Right atrium auricular region (tissue), 2 donors: ENCODE data around the gene CUX1. TPM values are rescaled to one million over a fixed set of nuclear protein-coding genes. Genes with fewer than 3 reads are reported as not detected.

Experiments
- DNase-seq: peaks from one replicate; pipeline ENCODE4 v3.0.0-alpha.2; 2019; ENCODE audit warnings: low spot score
- H3K27ac ChIP-seq, 2 donors: fragments of 200-600 bp; sonication (generic); 1 replicate in 1 of 2; 2 replicates in 1 of 2; pipeline ENCODE4 v1.5.1; 2016 to 2019
- H3K27me3 ChIP-seq, 2 donors: fragments of 200-600 bp; sonication (generic); one replicate each; pipeline versions ENCODE4 v1.5.1 to v1.6.0; 2017 to 2019
- H3K36me3 ChIP-seq: fragments of 200-600 bp; sonication (generic); one replicate; pipeline ENCODE4 v1.5.1; 2016
- H3K4me1 ChIP-seq, 2 donors: fragments of 200-600 bp; sonication (generic); one replicate each; pipeline versions ENCODE4 v1.5.1 to v1.6.0; 2017 to 2019
- H3K4me3 ChIP-seq, 2 donors: fragments of 200-600 bp; sonication (generic); 1 replicate in 1 of 2; 2 replicates in 1 of 2; pipeline ENCODE4 v1.5.1; 2017 to 2019; ENCODE audit warnings: mild to moderate bottlenecking in 1 of 2, moderate library complexity in 1 of 2
- H3K9me3 ChIP-seq, 2 donors: fragments of 200-600 bp; sonication (generic); one replicate each; pipeline ENCODE4 v1.5.1; 2019
- CTCF ChIP-seq, 2 donors: fragments of 200-600 bp; sonication (generic); IDR thresholded peaks; one replicate each; pipeline ENCODE4 v1.5.1; 2019; ENCODE audit warnings: antibody characterized with exemption in 2 of 2
- total RNA-seq, 2 donors: library from RNA; depleted of rRNA; stranded (reverse); fragments of >200 nt; gene quantifications; one replicate each; pipeline ENCODE4 v1.1.0, GENCODE V29; 2016

The CUX1 gene
- total RNA-seq, 2 donors from 2014 or later, result 71.1 to 94.4 TPM

DNA sequence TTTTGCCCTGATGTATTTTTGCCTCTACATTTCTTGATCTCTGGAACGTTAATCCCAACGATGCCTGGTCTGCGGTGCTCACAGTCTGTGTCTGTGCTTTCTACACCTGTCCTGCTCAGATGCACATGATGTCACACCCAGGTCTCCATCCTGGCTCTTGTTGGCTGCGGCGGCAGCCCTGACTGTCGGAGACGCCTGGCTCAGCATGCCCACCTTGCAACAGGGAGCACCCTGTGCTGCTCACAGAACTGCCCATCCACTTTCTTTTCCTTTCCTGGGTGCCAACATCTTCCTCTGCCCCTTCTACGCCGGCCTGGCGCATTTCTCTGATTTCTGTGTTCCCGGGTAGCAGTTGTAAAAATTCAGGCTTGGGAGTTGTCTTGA, 106.2 kb downstream of the CUX1 start:
- no peak for TF ChIP-seq CTCF (IDR thresholded peaks at IDR 0.05)
- H3K36me3 ChIP-seq, result no peaks in the 10 kb centered on the region
- no peak overlapping the region for H3K4me3 ChIP-seq
- H3K4me1 ChIP-seq, result peaks cover 0 to 39% of the 10 kb centered on the region in 2 donors
- no peak for DNase-seq
- H3K27me3 ChIP-seq, result no peaks in the 10 kb centered on the region
- H3K9me3 ChIP-seq, result no peaks in the 10 kb centered on the region
- H3K27ac ChIP-seq, result peak overlapping the region; percentile 80 to 89

- no peaks in the 10 kb centered on the region for H3K27me3 ChIP-seq
- no peak for DNase-seq
- no peak for TF ChIP-seq CTCF (IDR thresholded peaks at IDR 0.05)
- H3K27ac ChIP-seq, result peak overlapping the region; percentile 80 to 89
- H3K4me3 ChIP-seq, result no peak overlapping the region
- peaks cover 0 to 39% of the 10 kb centered on the region in 2 donors for H3K4me1 ChIP-seq
- H3K9me3 ChIP-seq, result no peaks in the 10 kb centered on the region
- H3K36me3 ChIP-seq, result no peaks in the 10 kb centered on the region
Measured at GRCh38 chr7:101924171-101924570, 106.7 kb downstream of the CUX1 start.

DNA sequence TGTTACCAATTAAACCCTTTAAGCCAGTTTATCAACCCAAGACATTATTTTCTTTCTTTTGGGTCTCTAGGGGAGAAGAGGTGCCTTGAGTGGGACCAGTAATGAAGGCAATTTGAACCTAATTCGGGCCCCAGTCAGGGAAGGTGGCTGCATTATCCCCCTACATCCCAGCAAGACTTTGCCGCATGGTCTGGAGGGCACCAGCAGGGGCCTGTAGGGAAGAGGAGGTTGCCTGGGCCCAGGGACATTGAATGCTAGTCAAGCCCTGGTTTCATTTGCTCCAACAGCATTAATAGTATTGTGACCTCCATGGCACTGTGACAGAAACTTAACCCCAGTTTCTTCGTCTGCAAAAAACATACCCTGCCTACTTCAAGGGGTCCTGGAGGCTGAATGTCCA, 108.8 kb downstream of the CUX1 start:
- no peaks in the 10 kb centered on the region for H3K36me3 ChIP-seq
- no peak for TF ChIP-seq CTCF (IDR thresholded peaks at IDR 0.05)
- H3K4me3 ChIP-seq, result no peak overlapping the region
- no peaks in the 10 kb centered on the region for H3K9me3 ChIP-seq
- no peak for DNase-seq
- H3K27ac ChIP-seq, result peak overlapping the region; percentile 42 to 89
- H3K4me1 ChIP-seq, result peaks cover 0 to 39% of the 10 kb centered on the region in 2 donors
- H3K27me3 ChIP-seq, result no peaks in the 10 kb centered on the region

DNA sequence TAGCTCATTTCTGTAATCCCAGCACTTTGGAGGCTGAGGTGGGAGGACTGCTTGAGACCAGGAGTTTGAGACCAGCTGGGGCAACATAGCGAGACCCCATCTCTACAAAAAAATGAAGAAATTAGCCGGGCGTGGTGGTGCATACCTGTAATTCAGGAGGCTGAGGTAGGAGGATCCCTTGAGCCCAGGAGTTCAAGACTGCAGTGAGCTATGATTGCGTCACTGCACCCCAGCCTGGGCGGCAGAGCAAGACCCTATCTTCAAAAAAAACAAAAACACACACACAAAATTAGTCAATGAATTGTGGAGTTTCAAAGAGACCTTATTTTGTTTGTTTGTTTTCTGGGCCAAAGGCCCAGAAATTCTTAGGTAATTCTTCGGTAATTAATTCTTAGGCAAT, 110.0 kb downstream of the CUX1 start:
- Histone ChIP-seq H3K4me3 (no peak overlapping the region), H3K4me1 (peaks cover 0 to 34% of the 10 kb centered on the region in 2 donors), H3K27ac (peak overlapping the region; percentile 62 to 65), H3K36me3 (no peaks in the 10 kb centered on the region), H3K9me3 (no peaks in the 10 kb centered on the region), H3K27me3 (no peaks in the 10 kb centered on the region)
- no peak for TF ChIP-seq CTCF (IDR thresholded peaks at IDR 0.05)
- no peak for DNase-seq

DNA sequence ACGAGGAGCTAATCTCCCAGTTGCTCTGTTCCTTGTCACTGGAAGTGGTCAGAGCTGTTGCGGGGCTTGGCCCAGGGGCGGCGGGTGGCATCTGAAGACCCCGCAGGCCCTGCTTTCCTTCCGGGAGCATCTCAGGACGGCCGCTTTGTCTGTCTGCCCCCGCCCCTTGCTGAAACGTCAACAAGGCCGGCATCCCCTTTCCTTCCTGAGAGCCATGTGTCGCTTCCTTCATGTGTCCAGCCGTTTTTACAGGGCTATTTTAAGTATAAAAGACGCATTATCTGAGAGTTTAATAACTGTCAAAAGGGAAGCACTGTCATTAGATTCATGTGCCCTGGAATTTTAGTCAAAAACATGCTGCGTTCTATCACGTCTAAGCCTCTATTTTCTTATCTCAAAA, 110.4 kb downstream of the CUX1 start:
- Histone ChIP-seq H3K4me3 (no peak overlapping the region), H3K4me1 (peaks cover 0 to 30% of the 10 kb centered on the region in 2 donors)
- no peak for DNase-seq

More for the DNA sequence above, 110.4 kb downstream of the CUX1 start:
- Histone ChIP-seq H3K36me3 (no peaks in the 10 kb centered on the region), H3K9me3 (no peaks in the 10 kb centered on the region), H3K27ac (peak overlapping the region; percentile 62 to 65), H3K27me3 (no peaks in the 10 kb centered on the region)
- TF ChIP-seq CTCF (IDR thresholded peaks at IDR 0.05), result no peak
